GM21717 (cell line): Measurements from ENCODE around the gene CHD1L.
"Not testable (repeated sequence)": the region's sequence is repeated elsewhere in the genome, so short reads cannot be mapped to it uniquely, and the experiment has no call there.

ENCODE experiments used
- ATAC-seq: cut with Tn5 transposase; IDR thresholded peaks from one replicate; pipeline ENCODE4 v1.9.1; 2021; ENCODE audit warnings: mild to moderate bottlenecking, moderate library complexity; ENCODE audit not compliant: unreplicated experiment

CHD1L gene

DNA sequence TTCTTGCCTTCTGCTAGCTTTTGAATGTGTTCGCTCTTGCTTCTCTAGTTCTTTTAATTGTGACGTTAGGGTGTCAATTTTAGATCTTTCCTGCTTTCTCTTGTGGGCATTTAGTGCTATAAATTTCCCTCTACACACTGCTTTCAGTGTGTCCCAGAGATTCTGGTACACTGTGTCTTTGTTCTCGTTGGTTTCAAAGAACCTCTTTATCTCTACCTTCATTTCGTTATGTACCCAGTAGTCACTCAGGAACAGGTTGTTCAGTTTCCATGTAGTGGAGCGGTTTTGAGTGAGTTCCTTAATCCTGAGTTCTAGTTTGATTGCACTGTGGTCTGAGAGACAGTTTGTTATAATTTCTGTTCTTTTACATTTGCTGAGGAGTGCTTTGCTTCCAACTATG is 11.5 kb upstream of the CHD1L start:
- ATAC-seq = not testable (repeated sequence)

DNA sequence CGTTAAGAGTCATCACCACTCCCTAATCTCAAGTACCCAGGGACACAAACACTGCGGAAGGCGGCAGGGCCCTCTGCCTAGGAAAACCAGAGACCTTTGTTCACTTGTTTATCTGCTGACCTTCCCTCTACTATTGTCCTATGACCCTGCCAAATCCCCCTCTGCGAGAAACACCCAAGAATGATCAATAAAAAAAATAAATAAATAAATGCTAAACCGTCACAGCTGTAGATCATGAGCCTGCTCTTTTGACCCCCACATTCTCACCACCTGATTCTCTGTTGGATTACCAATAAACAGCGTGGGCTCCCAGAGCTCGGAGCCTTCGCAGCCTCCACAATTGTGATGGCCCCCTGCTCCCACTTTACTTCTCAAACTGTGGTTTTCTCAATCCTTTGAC is 8.6 kb upstream of the CHD1L start:
- not testable (repeated sequence) for ATAC-seq

DNA sequence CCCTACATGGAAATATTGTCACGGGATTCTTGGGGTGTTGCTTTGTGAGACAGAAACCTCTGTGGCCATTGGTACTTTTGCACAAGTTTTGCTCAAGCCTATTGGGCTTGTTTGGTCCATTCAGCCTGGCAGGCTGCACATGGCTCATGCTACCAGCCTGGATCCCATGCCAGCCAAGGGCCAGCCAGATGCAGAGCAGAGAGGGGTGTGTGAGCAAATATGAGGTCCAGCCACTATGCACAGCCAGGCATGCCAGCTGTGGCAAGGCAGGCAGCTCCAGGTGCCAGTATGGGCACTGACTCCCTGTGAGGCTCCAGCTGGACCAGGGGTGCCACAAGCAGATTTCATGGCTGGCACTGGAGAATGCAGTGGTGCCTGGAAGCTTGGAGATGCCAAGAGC is 6.7 kb upstream of the CHD1L start:
- no peak for ATAC-seq

DNA sequence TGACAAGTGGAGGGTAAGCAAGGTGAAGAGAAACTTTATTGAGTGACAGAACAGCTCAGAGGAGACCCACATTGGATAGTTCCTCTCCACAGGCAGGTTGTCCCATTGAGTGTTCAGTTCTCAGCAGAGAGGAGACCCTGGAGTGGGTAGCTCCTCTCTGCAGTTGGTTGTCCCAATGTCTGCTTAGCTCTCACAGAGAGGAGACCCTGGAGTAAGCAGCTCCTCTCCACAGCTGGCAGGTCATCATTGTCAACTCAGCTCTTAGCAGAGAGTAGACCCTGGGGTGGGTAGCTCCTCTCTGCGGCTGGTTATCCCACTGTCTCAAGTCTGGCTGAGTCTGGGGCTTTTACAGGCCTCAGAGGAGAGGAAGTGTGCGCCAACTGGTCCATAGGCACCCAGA is 6.0 kb upstream of the CHD1L start:
- ATAC-seq = no peak

DNA sequence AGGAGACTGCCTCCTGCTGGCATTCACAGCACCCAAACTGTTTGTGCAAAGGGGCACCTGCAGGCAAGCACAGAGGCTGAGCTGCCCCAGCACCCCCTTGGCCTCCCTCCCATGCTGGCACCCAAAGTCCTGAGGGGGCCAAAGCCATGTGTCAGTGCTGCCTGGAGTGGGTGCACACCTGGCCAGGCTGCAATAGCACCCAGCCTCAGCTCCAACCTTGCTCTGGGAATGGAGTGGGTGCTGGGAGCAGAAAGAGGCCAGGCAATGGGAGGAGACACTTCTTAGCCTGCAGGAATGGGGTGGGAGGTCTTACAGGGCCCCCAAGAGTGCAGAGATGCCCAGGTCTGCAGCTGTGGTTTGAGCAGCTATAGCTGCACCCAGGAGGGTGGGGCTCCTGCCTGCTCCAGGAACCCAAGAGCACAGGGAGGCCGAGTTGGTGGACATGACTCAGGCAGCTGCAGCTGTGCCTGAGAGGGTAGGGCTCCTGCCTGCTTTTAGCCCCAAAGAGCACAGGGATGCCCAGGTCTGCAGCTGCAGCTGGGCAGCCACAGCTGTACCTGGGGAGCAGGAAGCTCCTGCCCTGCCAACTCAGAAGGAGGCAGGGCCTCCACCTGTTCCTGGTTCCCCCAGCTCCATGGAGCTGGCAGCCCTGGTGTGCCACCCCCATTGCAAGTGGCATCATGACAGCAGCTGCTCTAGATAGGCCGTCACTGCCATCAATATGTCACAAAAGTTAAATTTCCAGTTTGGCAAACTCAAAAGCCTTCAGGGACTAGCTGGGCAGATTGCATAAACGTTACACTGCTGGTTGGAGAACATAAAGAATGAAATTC is 5.3 kb upstream of the CHD1L start:
- ATAC-seq = no peak

DNA sequence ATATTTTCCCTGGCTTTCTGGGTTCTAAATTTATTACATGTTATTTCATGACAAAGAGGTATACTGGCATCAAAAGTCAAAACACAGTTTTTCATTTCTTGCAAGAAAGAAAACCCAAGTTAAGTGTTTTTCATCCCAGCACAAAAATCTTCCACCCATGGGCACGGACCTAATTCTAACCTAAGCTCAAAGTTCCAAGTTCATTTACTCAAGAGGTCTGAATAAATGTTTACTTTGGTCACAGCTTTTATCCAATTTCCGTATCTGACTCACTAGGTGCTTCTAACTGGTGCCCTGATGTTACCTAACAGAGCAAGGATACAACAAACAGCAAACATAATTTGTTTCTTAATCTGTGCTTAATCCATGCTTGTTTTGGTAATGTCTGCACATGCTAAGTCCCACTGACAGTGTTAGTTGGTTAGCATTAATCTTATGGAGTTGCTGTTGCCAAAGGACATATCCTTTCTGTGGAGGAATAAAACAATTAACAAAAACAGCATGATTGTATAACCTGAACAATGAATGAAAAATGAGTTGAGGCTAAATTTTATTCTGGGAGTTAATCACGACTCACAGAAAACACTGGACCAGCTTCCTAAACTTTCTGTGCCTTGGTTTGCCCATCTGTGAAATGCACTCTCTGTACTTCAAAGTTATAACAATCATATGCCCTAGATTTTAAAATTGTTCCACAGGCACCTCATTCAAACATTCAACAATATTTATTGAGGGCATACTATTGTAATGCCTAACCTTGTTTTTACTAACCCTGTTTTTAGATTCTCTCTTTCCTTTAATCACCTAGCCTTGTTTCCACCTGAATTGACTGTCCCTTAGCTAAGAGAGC is 4.2 kb upstream of the CHD1L start:
- ATAC-seq = no peak

DNA sequence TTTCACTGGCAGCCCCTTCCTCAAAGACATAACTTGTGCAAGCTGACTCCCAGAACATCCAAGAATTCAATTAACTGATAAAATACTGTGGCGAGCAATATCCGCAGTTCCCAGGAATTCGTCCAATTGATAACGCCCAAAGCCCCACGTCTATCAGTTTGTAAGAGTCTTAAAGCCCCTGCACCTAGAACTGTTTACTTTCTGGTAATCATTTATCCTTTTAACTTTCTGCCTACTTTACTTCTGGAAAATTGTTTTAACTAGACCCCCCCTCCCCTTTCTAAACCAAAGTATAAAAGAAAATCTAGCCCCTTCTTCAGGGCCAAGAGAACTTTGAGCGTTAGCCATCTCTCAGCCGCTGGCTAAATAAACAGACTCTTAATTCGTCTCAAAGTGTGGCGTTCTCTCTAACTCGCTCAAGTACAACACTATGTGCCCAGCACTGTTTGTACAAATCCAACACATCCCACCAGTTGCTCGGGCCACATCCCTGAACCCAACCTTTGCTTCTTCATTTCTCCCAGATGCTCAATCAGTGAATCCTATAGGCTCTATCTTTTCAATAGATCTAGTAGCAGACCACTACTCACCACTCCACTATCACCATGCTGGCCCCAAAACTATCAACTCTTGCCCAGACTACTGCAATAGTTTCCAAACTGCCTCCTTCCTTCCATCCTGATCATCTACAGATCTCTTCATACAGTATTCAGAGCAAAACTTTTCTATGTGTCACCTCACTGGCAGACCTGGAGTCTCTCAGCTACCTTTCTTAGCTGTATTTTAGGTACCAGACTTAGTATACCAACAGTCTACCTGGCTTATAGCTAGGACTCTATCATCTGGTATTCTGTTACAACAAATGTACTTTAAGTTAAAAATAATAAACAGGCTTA is 3.3 kb upstream of the CHD1L start:
- no peak for ATAC-seq

DNA sequence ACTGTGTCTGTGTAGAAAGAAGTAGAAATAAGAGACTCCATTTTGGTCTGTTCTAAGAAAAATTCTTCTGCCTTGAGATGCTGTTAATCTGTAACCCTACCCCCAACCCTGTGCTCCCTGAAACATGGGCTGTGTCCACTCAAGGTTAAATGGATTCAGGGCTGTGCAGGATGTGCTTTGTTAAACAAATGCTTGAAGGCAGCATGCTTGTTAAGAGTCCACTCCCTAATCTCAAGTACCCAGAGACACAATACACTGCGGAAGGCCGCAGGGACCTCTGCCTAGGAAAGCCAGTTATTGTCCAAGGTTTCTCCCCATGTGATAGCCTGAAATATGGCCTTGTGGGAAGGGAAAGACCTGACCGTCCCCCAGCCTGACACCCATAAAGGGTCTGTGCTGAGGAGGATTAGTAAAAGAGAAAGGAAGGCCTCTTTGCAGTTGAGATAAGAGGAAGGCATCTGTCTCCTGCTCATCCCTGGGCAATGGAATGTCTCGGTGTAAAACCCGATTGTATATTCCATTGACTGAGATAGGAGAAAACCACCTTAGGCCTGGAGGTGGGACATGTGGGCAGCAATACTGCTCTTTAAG is 2.3 kb upstream of the CHD1L start:
- not testable (repeated sequence) for ATAC-seq

DNA sequence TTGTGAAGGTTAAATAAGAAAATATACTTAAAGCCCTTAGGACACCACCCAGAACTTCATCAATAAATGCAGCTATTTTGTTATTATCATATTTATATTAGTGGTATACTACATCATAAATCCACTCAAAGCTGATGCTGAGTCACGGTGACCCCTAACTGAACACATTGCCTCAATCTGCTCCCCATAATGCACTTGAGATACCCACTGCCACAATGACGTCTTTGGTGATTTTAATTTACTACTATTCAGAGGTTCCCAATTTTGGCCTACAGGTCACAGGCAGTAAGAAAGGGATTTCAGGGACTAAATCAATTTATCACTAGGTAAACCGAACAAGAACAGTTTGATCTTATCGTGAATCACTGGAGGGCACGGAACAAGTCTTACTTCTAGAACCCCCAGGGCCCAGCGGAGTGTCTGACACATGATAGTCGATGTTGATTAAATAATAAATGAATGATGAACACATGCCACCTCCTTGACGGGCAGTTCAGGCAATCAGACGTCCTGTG is 493 bp upstream of the CHD1L start:
- ATAC-seq = no peak

DNA sequence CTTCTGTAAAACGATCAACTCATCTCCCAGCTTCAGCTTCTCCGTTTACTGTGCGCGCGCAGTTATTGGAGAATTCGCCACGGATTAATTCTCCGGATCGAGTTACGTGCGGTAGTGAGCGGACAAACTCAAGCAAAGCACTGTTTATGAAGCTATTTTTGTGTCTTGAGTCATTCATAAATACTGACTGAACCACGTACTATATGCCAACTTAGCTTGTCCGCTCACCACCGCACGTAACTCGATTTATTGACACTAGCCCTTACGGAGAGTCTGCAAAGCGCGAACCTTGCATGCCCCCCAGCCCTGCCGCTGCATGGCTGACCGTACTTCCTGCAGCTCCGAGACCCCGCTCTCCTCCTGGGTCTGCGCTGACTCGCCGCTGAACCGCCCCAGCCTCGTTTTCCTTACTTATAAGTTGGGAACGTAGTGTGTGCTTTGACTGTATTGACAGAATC is 773 bp downstream of the CHD1L start:
- ATAC-seq = peak; percentile 21

DNA sequence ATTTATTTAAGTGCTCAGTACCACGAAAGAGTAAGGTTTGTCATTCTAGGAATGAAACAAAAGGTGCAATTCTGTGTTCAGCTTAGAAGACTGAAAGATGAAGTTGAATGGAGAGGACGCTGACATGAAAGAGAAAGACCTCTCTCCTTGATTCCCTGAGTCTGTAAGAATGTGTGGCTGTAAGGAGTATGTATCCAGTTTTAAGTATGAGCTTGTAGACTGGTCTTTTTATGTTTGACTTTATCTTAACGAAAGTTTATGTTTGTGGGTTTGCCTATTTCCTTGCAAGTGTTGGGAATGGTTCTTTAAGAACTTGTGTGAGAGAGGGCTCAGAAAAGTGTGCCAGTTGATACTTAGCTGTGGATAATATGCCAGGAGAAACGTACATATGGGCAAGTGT is 1.4 kb downstream of the CHD1L start:
- ATAC-seq = no peak

DNA sequence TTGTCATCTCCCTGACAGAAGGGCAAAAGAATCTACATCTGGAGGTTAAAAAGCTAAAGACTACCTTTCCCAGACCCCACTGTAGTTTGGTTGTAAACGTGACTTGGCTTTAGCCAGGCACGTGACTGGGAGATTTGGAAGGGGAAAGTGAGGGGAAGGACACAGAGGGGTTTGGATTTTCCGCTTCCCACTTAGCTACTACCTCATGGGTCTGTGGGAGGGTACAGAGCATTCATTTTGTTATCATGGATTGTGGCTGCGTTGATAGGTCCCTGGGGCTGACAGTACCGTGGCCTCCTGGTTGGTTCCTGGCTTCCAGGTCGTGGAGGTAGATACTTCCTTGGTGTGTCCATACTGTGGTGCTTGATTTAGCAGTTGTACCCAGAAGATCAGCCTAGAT is 2.6 kb downstream of the CHD1L start:
- no peak for ATAC-seq

DNA sequence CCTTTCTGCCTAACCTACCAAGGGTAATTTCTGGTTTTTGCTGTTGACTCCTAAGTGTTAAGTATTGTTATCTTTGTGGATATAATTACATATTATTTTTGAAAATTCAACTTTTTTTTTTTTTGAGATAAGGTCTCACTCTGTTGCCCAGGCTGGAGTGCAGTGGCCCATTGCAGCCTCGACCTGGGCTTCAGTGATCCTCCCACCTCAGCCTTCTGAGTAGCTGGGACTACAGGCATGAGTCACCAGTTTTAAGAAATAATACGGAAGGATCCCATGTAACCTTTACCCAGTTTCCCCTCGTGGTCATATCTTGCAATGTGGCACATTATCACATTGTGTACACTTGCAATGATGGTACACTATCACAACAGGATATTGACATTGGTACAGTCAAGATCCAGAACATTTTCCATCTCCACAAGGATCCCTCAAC is 3.1 kb downstream of the CHD1L start:
- no peak for ATAC-seq

DNA sequence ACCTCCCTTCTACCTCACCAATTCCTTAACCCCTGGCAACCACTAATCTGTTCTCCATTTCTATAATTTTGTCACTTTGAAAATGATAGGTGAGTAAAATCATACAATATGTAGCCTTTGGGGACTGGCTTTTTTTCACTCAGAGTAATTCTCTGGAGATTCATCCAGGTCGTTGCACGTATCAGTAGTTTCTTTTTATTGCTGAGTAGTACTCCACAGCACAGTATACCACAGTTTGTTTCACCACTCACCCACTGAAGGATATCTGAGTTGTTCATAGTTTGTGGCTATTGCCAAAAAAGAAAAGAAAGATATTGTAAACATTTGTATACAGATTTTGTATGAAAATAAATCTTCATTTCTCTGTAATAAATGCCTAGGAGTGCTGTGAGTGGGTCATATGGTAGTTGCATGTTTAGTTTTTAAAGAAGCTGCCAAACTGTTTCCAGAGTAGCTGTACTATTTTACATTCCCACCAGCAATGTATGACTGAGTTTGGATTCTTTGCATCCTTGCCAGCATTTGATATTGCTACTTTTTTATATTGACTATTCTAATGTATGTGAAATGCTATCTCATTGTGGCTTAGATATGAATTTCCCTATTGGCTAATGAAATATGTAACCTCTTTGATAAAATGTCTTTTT is 3.7 kb downstream of the CHD1L start:
- ATAC-seq = no peak

DNA sequence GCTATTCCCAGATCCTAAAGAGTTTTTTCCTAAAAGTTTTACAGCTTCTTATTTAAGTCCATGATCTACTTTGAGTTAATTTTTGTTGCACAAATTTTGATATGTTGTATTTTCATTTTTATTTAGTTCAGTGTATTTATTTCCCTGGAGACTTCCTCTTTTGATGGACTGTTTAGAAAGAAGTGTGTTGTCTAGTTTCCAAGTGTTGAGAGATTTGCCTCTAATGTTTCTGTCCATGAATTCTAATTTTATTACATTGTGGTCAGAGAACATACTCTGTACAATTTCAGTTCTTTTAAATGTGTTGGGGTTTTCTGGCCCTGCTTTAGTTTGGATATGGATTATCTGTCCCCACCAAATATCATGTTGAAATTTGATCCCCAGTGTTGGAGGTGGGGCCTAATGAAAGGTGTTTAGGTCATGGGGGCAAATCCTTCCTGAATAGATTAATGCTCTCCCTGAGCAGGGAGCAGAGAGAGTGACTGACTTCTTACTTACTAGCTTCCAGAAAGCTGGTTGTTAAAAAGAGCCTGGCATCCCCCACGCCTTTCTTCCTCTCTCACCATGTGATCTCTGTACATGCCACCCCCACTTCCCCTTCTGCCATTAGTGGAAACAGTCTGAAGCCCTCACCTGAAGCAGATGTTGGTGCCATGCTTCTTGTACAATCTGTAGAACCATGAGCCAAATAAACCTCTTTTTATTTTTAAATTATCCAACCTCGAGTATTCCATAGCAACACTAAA is 4.6 kb downstream of the CHD1L start:
- no peak for ATAC-seq

DNA sequence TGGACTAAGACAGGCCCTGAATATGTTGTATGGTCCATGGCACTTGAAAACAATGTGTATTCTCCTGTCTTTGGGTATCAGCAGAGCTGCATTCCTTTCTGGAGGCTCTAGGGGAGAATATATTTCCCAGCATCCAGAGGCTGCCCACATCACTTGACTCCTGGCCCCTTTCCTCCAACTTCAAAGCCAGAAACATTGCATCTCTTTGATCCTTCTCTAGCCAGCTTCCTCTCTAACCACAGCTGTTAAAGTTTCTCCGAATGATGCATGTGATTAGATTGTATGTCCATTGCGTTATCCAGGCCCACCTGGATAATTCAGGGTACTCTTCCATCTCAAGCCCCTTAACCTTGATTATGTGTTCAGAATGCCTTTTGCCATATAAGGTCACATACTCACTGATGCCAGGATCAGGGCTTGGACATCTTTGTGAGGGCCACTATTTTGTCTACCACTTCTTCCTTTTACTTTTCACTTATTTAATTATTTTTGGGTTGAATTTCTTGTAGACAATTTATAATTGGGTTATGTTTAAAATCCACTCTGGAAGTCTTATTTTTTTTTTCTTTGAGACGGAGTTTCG is 5.3 kb downstream of the CHD1L start:
- no peak for ATAC-seq

DNA sequence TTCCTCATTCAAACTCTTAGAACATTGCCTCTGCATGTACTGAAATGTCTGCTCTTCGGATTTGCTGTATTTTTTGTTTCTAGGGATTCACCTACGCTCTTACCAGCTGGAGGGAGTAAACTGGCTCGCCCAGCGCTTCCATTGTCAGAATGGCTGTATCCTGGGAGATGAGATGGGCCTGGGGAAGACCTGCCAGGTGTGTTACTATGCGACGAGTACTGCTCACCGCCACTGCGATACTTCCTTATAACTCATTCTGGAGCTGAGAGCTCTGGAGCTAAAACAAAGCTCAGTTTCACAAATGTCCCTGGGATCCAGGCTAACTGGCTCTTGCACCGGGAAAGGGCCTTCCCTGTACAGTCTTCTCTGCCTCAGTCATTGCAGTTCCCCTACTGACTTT is 10.1 kb downstream of the CHD1L start:
- no peak for ATAC-seq

DNA sequence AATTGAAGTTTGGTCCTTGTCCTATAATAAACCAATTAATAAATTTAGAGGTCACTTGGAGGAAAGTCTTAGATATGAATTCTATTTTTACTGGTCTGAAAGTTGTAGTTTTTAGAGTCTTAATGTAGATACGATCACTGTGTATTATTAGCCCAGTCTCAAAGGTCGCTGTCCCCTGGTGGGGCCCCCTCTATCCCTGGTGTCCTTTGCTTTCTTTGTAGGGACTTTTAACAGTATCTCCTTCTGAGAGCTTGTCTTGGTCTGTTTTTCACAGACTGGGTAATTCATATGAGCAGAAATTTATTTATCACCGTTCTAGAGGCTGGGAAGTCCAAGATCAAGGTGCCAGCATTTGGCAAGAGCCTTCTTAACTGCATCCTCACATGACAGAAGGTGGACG is 18.5 kb downstream of the CHD1L start:
- no peak for ATAC-seq
